NOMO-1 (cell line): Measurements from ENCODE around the gene RICTOR.

Experiments used
- DNase-seq, 2 experiments: peaks; one replicate each; lab custom pipeline; 2025; ENCODE audit not compliant: unreplicated experiment in 2 of 2; lab: John Stamatoyannopoulos, UW

RICTOR gene

DNA sequence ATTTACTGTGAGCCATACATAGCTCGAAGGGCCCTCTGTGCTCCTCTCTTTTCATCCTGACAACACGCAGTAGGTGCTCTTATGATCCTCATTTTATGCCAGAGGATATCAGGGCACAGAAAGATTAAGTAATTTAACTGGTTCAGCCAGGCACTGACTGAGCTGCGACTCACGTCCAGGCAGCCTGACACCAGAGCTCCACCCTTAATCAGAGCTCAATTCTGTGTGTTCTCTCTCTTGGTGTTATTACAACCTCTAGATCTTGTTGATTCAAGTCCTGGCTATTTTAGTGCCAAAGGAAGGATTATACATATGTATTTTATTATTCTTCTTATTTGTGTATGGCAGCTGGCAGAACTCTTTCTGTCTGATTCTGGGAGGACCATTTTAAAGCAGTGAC, 168.7 kb downstream of the RICTOR start:
- no peak for DNase-seq

- DNase-seq = no peak
These were observed 174.3 kb downstream of the RICTOR start for GRCh38 chr5:38899936-38900335.

DNA sequence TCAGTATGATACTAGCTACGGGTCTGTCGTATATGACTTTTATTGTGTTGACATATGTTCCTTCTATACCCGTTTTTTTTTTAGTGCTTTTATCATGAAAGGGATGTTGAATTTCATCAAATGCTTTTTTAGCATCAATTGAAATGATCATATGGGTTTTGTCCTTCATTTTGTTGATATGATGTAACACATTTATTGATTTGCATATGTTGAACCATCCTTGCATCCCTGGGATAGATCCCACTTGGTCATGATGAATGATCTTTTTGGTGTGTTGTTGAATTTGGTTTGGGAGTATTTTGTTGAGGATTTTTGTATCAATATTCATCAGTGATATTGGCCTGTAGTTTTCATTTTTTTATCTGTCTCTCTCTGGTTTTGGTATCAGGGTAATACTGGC, 177.4 kb downstream of the RICTOR start:
- no peak for DNase-seq

DNA sequence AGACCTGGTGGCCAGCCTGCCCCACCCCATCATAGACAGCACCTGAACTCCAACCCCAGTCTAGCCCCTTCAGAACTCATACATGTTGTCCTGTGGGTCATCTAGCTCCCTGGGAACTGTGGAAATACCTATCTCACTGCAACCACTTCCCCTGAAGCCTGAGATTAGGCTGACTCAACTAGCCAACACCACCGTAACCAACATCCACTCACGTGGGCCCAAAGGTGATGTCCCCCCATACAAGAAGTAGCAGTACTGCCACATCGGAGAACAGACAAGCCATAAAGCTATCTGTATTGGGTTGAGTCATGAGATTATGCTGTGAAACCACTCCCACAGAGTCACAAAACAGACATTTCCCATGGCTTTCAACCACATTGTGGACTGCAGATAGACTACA, 181.8 kb downstream of the RICTOR start:
- no peak for DNase-seq

GRCh38 chr5:38891563-38891962, 182.6 kb downstream of the RICTOR start:
- DNase-seq = no peak

DNA sequence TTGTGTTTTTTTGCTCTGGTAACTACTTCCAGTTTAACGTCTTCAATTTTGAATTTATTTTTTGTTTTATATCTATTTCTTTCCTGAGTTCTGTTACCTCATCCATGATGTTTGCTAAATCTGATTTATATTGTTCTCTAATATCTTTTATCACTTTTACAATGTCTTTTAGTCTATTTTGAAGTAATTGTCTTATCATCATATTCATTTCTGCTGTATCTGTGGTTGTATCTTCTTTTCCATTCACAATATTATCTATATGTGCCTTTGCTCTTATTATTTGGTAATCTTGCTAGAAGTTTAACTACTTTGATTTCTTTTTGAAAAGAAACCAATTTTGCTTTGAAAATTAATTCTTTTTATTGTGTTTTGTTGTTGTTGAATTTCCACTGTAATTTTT, 184.8 kb downstream of the RICTOR start:
- no peak for DNase-seq

- no peak for DNase-seq
These were observed 186.2 kb downstream of the RICTOR start for GRCh38 chr5:38888041-38888440.
